ENCODE data around the gene NOTCH1. TPM values are rescaled to one million over a fixed set of nuclear protein-coding genes. Genes with fewer than 3 reads are reported as not detected.

The NOTCH1 gene
- total and polyA plus RNA-seq, 2 of the 4 experiments (the other 2 are of a cell fraction) = 1.8 to 6.0 TPM

DNA sequence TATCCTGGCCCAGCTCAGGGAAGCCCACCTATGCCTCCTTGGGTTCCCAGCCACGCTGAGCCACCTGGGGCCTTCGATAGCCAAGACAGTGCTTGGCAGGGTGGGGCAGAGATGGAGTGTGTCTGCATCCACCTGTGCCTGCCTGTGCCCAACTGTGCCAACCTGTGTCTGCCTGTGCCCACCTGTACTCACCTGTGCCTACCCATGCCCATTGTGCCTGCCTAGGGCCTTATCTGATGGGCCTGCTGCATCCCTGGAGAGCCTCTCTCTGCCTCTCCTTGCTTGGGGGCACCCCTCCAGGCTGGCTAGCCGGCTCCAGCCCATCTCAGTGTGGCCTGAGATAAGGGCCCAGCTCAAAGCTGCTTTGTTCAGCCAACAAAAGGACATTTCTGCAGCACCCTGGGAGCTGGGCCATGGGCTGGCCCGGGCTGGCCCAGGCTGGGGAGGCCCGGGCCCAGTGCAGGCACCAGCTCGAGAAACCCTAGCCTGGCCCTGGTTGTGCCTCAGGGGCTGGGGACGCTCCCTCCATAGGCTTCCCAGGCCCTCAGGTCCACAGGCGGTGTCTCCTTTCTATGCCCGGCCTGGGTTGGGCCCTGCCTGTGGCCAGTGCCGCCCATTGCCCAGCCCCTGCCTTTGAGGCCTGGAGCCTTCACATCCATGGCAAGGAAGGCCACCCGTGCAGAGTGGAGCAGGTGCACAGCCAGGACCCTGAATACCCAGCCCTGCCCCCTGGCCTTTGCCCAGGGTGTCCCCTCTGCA, 37.3 kb upstream of the NOTCH1 start:
- BruUV-seq (replicated peaks) = no TSS peak
- dilution Hi-C loops (cut with HindIII; ENCODE audit: low sequenced_read_pairs, unreplicated experiment) = no loop called here
- Histone ChIP-seq H3K23ac (ENCODE audit: low read depth, low read length) (no peak overlapping the region), H4K91ac (ENCODE audit: insufficient read depth, low read depth, low read length) (no peak overlapping the region), H3K56ac (ENCODE audit: extremely low read depth, insufficient read depth, low read length) (no peak overlapping the region), H3K18ac (ENCODE audit: low read depth, low read length) (no peak overlapping the region), H4K20me1 (ENCODE audit: insufficient read depth, low read length) (no peaks in the 10 kb centered on the region; the same call in none of the 2 replicates), H2BK20ac (ENCODE audit: low read depth, low read length) (no peak overlapping the region), H3K27ac (ENCODE audit: insufficient read depth, low read length) (no peak overlapping the region), H3K4me1 (ENCODE audit: control insufficient read depth, insufficient read depth, low read length) (peaks cover 4% of the 10 kb centered on the region; the same call in 1 of the 2 replicates), H3K27me3 (ENCODE audit: control insufficient read depth, insufficient read depth, low read length) (peaks cover 3% of the 10 kb centered on the region; the same call in 1 of the 2 replicates), H3K4me2 (ENCODE audit: low read depth, low read length) (no peak overlapping the region), H4K8ac (ENCODE audit: low read depth in 2 of 2, low read length in 2 of 2) (no peak overlapping the region), H4K5ac (ENCODE audit: low read depth, low read length) (no peak overlapping the region), H2AK5ac (ENCODE audit: low read depth, low read length) (no peak overlapping the region), H2AK9ac (replicated peaks; ENCODE audit: low read depth, low read length, poor library complexity) (peak overlapping the region; percentile 65), H3K9me1 (ENCODE audit: insufficient read depth, low read length) (peaks cover 6% of the 10 kb centered on the region), H3K14ac (replicated peaks; ENCODE audit: low read depth, low read length) (no peak overlapping the region), H3K4ac (ENCODE audit: low read depth, low read length) (no peak overlapping the region), H3K9me3 (ENCODE audit: control insufficient read depth, insufficient read depth, low read length) (no peaks in the 10 kb centered on the region), H2AFZ (replicated peaks; ENCODE audit: low read length, poor library complexity) (peak overlapping the region; percentile 14), H3K36me3 (ENCODE audit: control insufficient read depth, insufficient read depth, low read length) (no peaks in the 10 kb centered on the region), H2BK15ac (ENCODE audit: low read depth, low read length) (no peak overlapping the region), H3K9ac (ENCODE audit: low read depth, low read length) (no peak overlapping the region), H3K79me1 (ENCODE audit: low read depth in 1 of 2, low read length in 2 of 2) (no peaks in the 10 kb centered on the region), H2BK120ac (ENCODE audit: low read depth, low read length) (no peak overlapping the region), H3K4me3 (ENCODE audit: insufficient read depth, low read depth, low read length) (no peak overlapping the region), H2BK5ac (ENCODE audit: low read depth, low read length, poor library complexity, severe bottlenecking) (no peak overlapping the region)
- no peak for DNase-seq
- TF ChIP-seq RFX5 (IDR thresholded peaks at IDR 0.05; ENCODE audit: low read depth, low read length) = no peak
- TF ChIP-seq, protein P1, sequence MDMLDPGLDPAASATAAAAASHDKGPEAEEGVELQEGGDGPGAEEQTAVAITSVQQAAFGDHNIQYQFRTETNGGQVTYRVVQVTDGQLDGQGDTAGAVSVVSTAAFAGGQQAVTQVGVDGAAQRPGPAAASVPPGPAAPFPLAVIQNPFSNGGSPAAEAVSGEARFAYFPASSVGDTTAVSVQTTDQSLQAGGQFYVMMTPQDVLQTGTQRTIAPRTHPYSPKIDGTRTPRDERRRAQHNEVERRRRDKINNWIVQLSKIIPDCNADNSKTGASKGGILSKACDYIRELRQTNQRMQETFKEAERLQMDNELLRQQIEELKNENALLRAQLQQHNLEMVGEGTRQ (IDR thresholded peaks at IDR 0.05; ENCODE audit: low read depth, low read length) = no peak
- TF ChIP-seq, protein P2, sequence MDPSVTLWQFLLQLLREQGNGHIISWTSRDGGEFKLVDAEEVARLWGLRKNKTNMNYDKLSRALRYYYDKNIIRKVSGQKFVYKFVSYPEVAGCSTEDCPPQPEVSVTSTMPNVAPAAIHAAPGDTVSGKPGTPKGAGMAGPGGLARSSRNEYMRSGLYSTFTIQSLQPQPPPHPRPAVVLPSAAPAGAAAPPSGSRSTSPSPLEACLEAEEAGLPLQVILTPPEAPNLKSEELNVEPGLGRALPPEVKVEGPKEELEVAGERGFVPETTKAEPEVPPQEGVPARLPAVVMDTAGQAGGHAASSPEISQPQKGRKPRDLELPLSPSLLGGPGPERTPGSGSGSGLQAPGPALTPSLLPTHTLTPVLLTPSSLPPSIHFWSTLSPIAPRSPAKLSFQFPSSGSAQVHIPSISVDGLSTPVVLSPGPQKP (IDR thresholded peaks at IDR 0.05; ENCODE audit: borderline replicate concordance, low read depth, low read length) = no peak
- ATAC-seq (ENCODE audit: low read depth) = no peak
- intact Hi-C loops (cut with micrococcal nuclease) = no loop called here
- WGBS, 2 experiments (ENCODE audit: extremely low coverage in 2 of 2, insufficient read length in 1 of 2) = 92% methylated on average over 7 of the region's 11 CpGs; no CpG with 5 or more reads in 1 of the 2 experiments
- ChIA-PET CTCF (no interaction called here), POLR2A (ENCODE audit: unreplicated experiment) (no interaction called here)
- in situ Hi-C loops (cut with MboI; ENCODE audit: low sequenced_read_pairs) = no loop called here

Measured in IMR-90 (cell line).